GM21737 (cell line): ENCODE data around the gene CENPN.

Experiments
- ATAC-seq: cut with Tn5 transposase; IDR thresholded peaks from one replicate; pipeline ENCODE4 v1.9.1; 2021; ENCODE audit warnings: mild to moderate bottlenecking, moderate library complexity; ENCODE audit not compliant: unreplicated experiment

Gene CENPN

GRCh38 chr16:81077076-81077940 is 70.3 kb downstream of the CENPN start, which contains the start of gene C16orf46:
C16orf46 (minus strand) TSS chr16:81077238; CDS start chr16:81063955, 13,283 bp downstream.
- ATAC-seq: peak; percentile 97

- no peak for ATAC-seq
Measured at GRCh38 chr16:81080233-81080632, 73.2 kb downstream of the CENPN start.

GRCh38 chr16:81081014-81081413 is 74.0 kb downstream of the CENPN start:
- ATAC-seq: no peak
